GM19035 (cell line): ENCODE data around the gene JAZF1.

ENCODE experiments used
- ATAC-seq: cut with Tn5 transposase; IDR thresholded peaks from one replicate; pipeline ENCODE4 v1.9.1; 2021; ENCODE audit not compliant: unreplicated experiment

Gene JAZF1

GRCh38 chr7:28192786-28193585 lies 12.4 kb upstream of the JAZF1 start:
- no peak for ATAC-seq

- ATAC-seq, result no peak
These were observed 11.2 kb upstream of the JAZF1 start for GRCh38 chr7:28191751-28192150.

DNA sequence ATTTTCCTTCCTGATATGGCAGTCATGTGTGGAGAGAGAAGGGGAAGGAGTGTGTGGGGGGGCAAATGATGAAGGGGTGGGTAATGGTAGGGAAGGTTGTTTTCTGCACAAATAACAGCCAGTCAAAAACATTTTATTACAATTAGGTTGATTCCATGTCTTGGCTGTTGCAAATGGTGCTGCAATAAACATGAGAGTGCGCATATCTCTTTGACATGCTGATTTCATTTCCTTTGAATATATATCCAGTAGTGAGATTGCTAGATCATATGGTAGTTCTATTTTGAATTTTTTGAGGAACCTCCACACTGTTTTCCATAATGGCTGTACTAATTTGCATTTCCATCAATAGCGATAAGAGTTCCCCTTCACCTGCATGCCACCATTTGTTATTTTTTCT lies 10.6 kb upstream of the JAZF1 start:
- no peak for ATAC-seq

- ATAC-seq, result no peak
These were observed 9.6 kb upstream of the JAZF1 start for GRCh38 chr7:28190077-28190710.

DNA sequence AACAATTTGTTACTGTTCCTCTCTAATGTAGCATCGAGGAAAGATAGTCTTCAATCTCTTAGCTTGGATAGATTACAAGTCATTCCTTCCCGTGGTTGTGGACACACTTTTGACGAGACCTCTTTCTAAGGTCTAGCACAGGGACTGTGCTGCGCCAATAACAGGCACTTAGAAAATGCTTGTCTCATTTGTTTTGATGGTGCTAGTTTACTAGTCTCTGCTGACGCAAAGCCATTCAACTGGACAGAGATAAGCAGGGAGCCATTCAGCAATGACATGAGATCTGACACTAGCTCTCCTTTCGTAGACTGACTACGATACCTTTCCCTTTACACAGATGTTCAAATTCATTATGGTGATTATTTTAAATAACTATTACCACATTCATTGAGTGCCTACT lies 6.4 kb upstream of the JAZF1 start:
- no peak for ATAC-seq

DNA sequence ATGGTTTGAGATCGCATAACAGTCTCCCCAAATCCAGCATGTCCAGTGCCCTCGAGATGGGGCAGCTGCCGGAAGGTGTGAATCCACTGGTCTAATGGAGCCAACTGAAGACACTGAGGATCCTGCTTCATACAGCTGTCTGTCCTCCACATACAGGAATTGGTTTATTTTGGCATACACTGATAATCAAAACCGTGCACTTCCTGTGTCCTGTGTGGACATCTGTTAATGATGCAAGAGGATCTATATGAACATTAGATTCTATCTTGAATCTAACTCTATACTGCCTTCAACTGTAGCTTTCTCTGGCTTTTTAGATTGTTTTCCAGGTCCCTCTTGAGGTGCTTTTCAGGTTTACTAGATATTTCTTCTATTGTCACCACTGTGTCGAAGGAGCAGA lies 3.0 kb upstream of the JAZF1 start:
- no peak for ATAC-seq

GRCh38 chr7:28182071-28182471 lies 1.5 kb upstream of the JAZF1 start:
- ATAC-seq, result no peak

DNA sequence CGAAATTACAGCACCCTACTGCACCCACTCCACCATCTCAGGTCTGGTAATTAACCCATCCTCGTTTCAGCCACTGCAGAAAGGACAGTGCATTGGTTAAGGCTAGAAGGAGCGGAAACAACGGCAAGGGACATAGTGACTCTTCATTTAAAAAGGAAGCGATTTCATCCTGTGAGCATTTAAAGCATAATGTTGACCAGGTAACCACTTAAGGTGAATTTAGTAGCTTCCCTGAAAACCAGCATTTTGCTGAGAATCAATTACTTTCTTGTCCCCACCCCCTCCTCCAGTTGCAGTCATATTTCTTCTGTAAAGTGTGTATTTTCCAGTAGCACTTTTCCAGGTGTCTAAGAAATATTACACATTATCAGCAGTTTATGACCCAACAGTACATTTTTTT lies 821 bp upstream of the JAZF1 start:
- no peak for ATAC-seq

GRCh38 chr7:28180031-28180363 lies 598 bp downstream of the JAZF1 start:
- no peak for ATAC-seq

GRCh38 chr7:28179120-28180030 lies 1.2 kb downstream of the JAZF1 start:
- ATAC-seq, result peak; percentile 80

GRCh38 chr7:28178599-28178998 lies 2.0 kb downstream of the JAZF1 start:
- no peak for ATAC-seq

GRCh38 chr7:28177836-28178235 lies 2.8 kb downstream of the JAZF1 start:
- ATAC-seq, result no peak

GRCh38 chr7:28176645-28177044 lies 4.0 kb downstream of the JAZF1 start:
- ATAC-seq, result no peak

- ATAC-seq, result no peak
These were observed 4.4 kb downstream of the JAZF1 start for GRCh38 chr7:28176174-28176573.

GRCh38 chr7:28174901-28175661 lies 5.5 kb downstream of the JAZF1 start:
- ATAC-seq, result no peak

GRCh38 chr7:28174442-28174841 lies 6.2 kb downstream of the JAZF1 start:
- ATAC-seq, result no peak

DNA sequence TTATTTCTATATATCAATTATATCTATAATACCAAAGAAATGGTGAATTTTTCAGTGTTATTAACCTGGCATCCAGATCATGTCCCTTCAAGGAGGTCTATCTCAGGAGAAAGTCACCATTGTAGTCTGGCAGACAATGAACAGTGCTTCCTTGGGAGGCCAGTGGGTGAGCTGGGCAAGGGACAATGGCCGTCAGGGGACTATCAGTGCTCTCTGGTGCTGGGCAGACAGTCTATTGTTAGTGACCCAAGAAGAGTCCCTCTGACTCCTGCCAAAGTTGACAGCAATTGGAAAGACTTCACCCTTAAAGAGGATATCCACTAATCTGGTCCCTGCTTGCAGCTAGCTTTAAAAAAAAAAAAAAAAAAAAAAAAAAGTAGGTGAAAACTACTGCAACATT lies 7.1 kb downstream of the JAZF1 start:
- no peak for ATAC-seq

GRCh38 chr7:28172958-28173357 lies 7.6 kb downstream of the JAZF1 start:
- ATAC-seq, result no peak

DNA sequence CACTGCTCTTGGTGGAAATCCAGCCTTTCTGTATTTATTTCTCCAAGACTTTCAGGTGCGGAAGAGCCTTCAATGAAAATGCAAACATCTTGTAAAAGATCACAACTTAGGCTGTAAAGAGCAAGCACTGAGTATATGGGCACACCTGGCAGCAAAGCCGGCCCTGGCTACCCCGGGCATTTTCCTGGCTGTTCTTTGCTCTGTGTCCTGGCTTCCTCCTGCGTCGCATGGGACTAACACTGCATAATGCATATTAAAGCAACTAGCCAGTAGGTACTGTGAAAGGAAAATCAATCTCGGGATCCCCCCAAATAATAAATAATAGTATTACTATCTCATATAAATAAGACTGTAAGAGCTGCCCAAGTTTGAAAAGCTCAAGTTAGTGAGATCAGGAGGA lies 9.9 kb downstream of the JAZF1 start:
- ATAC-seq, result no peak

DNA sequence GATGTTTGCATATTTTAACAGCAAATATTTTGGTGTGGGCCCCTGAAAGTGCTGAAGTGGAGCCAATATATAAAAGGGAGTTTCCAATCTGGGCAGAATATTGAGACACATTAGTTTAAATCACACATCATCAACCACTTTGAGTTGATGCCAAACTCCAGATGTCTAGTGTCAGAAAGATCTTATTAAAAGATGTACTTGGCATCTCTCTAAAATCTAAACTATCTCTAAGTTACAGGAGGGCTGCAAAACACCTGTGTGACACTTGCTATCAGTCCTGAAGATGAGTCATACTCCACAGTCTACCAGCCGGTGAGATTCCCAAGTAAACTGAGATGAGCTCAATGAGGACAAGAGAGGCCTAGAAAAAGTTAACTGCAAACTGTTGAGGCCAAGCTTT lies 11.4 kb downstream of the JAZF1 start:
- ATAC-seq, result no peak
